ENCODE results near the gene SOAT2. TPM values are rescaled to one million over a fixed set of nuclear protein-coding genes. Genes with fewer than 3 reads are reported as not detected.

The SOAT2 gene
- total and polyA plus RNA-seq, 2 of the 4 experiments (the other 2 are of a cell fraction), result 0.18 to 0.39 TPM

- Histone ChIP-seq H4K8ac (ENCODE audit: low read depth in 2 of 2, low read length in 2 of 2) (no peak overlapping the region), H3K9me3 (ENCODE audit: control insufficient read depth, insufficient read depth, low read length) (no peaks in the 10 kb centered on the region), H4K91ac (ENCODE audit: insufficient read depth, low read depth, low read length) (no peak overlapping the region), H3K9me1 (ENCODE audit: insufficient read depth, low read length) (no peaks in the 10 kb centered on the region), H3K56ac (ENCODE audit: extremely low read depth, insufficient read depth, low read length) (no peak overlapping the region), H3K4me2 (ENCODE audit: low read depth, low read length) (no peak overlapping the region), H3K27me3 (ENCODE audit: control insufficient read depth, insufficient read depth, low read length) (no peaks in the 10 kb centered on the region), H4K20me1 (ENCODE audit: insufficient read depth, low read length) (no peaks in the 10 kb centered on the region), H3K9ac (ENCODE audit: low read depth, low read length) (no peak overlapping the region), H2AFZ (replicated peaks; ENCODE audit: low read length, poor library complexity) (no peak overlapping the region), H4K5ac (ENCODE audit: low read depth, low read length) (no peak overlapping the region), H2BK20ac (ENCODE audit: low read depth, low read length) (no peak overlapping the region), H3K79me1 (ENCODE audit: low read depth in 1 of 2, low read length in 2 of 2) (no peaks in the 10 kb centered on the region), H3K4ac (ENCODE audit: low read depth, low read length) (no peak overlapping the region), H2BK15ac (ENCODE audit: low read depth, low read length) (no peak overlapping the region), H3K36me3 (ENCODE audit: control insufficient read depth, insufficient read depth, low read length) (no peaks in the 10 kb centered on the region), H3K23ac (ENCODE audit: low read depth, low read length) (no peak overlapping the region), H2AK5ac (ENCODE audit: low read depth, low read length) (no peak overlapping the region), H3K4me3 (ENCODE audit: insufficient read depth, low read depth, low read length) (no peak overlapping the region), H3K14ac (replicated peaks; ENCODE audit: low read depth, low read length) (no peak overlapping the region), H2AK9ac (replicated peaks; ENCODE audit: low read depth, low read length, poor library complexity) (no peak overlapping the region), H2BK120ac (ENCODE audit: low read depth, low read length) (no peak overlapping the region), H2BK5ac (ENCODE audit: low read depth, low read length, poor library complexity, severe bottlenecking) (no peak overlapping the region), H3K18ac (ENCODE audit: low read depth, low read length) (no peak overlapping the region), H3K27ac (ENCODE audit: insufficient read depth, low read length) (no peak overlapping the region), H3K4me1 (ENCODE audit: control insufficient read depth, insufficient read depth, low read length) (no peaks in the 10 kb centered on the region)
- in situ Hi-C loops (cut with MboI; ENCODE audit: low sequenced_read_pairs), result no loop called here
- no peak for TF ChIP-seq RCOR1 (IDR thresholded peaks at IDR 0.05; ENCODE audit: insufficient replicate concordance, low read length)
- no peak for TF ChIP-seq MAFK (IDR thresholded peaks at IDR 0.05; ENCODE audit: low read depth, low read length)
- no peak for TF ChIP-seq ELK1 (IDR thresholded peaks at IDR 0.05; ENCODE audit: borderline replicate concordance, low read depth, low read length)
- WGBS, 2 experiments (ENCODE audit: extremely low coverage in 2 of 2, insufficient read length in 1 of 2), result no CpG with 5 or more reads among the region's 5 CpGs
- ChIA-PET POLR2A (ENCODE audit: unreplicated experiment) (no interaction called here), CTCF (no interaction called here)
- BruUV-seq (replicated peaks), result no TSS peak
- intact Hi-C loops (cut with micrococcal nuclease), result loop anchor here (5.0 kb wide), 1 partner anchor 40 kb away; no protein-coding TSS in a partner anchor
- dilution Hi-C loops (cut with HindIII; ENCODE audit: low sequenced_read_pairs, unreplicated experiment), result no loop called here
- ATAC-seq (ENCODE audit: low read depth) (no peak), DNase-seq (no peak)
Observed at GRCh38 chr12:53147181-53147580, 43.9 kb downstream of the SOAT2 start.
